Gastroesophageal sphincter (tissue), 4 donors: ENCODE results near the gene RHBDF2. TPM values are rescaled to one million over a fixed set of nuclear protein-coding genes. Genes with fewer than 3 reads are reported as not detected.
A peak's percentile ranks its signal among the peaks of the same experiment; 100 is the strongest.

Experiments used
- ATAC-seq: fragments of 150-250 bp; one replicate; pipeline ENCODE4 v1.9.1; 2016; ENCODE audit warnings: mild to moderate bottlenecking, moderate library complexity
- H3K27ac ChIP-seq, 4 donors: fragments of 200-600 bp; sonication (generic) in 3 of 4; 1 replicate in 3 of 4; 2 replicates in 1 of 4; pipeline ENCODE4 v1.5.1; 2016 to 2019
- H3K27me3 ChIP-seq: fragments of 200-600 bp; sonication (generic); one replicate; pipeline ENCODE4 v1.5.1; 2019
- H3K36me3 ChIP-seq, 2 donors: fragments of 200-600 bp; sonication (generic); one replicate each; pipeline ENCODE4 v1.5.1; 2019; ENCODE audit warnings: control low read depth in 1 of 2
- H3K4me1 ChIP-seq, 3 donors: fragments of 200-600 bp; sonication (generic); 1 replicate in 2 of 3; 2 replicates in 1 of 3; pipeline ENCODE4 v1.5.1; 2016 to 2019; ENCODE audit warnings: control low read depth in 2 of 3
- H3K4me3 ChIP-seq, 2 donors: fragments of 200-600 bp; sonication (generic); one replicate each; pipeline ENCODE4 v1.5.1; 2019; ENCODE audit warnings: mild to moderate bottlenecking in 1 of 2, moderate library complexity in 1 of 2
- H3K9me3 ChIP-seq, 3 donors: fragments of 200-600 bp; sonication (generic); one replicate each; pipeline ENCODE4 v1.5.1; 2017 to 2019; ENCODE audit warnings: control low read depth in 2 of 3
- EP300 ChIP-seq: sonication (generic); formaldehyde crosslinking; IDR thresholded peaks from one replicate; pipeline ENCODE4 v1.6.1; 2017; ENCODE audit warnings: antibody characterized with exemption, mild to moderate bottlenecking
- POLR2A ChIP-seq, 2 donors: fragments of 450-650 bp; IDR thresholded peaks; one replicate each; pipeline ENCODE4 v1.6.1; 2017; ENCODE audit warnings: antibody characterized with exemption in 2 of 2, mild to moderate bottlenecking in 2 of 2, moderate library complexity in 1 of 2
- POLR2AphosphoS5 ChIP-seq: sonication (generic); formaldehyde crosslinking; IDR thresholded peaks from one replicate; pipeline ENCODE4 v1.6.1; 2017; ENCODE audit warnings: antibody characterized with exemption
- WGBS, 2 donors: methylation state at CpG; one replicate each; pipeline ENCODE4 v1.1.5; 2018; ENCODE audit warnings: low coverage in 1 of 2; 5-methylcytosine and 5-hydroxymethylcytosine counted together
- total RNA-seq, 4 donors: library from RNA; depleted of rRNA; stranded (reverse); fragments of >200 nt; gene quantifications; one replicate each; pipeline ENCODE4 v1.1.0, GENCODE V29; 2016
- TF ChIP-seq, protein P1 (sequence below), 4 experiments: fragments of 200-600 bp in 2 of 4; fragments of 450-650 bp in 2 of 4; sonication (generic) in 1 of 4; IDR thresholded peaks; one replicate each; pipeline ENCODE4 v1.5.1; 2017 to 2019; ENCODE audit warnings: antibody characterized with exemption in 4 of 4, mild to moderate bottlenecking in 2 of 4, moderate library complexity in 2 of 4

Gene RHBDF2
- total RNA-seq, 4 donors from 2014 or later: 7.3 to 20.5 (median 8.5) TPM

- H3K4me3 ChIP-seq: no peak overlapping the region
- peaks cover 0 to 9% (median 0%) of the 10 kb centered on the region in 3 donors for H3K4me1 ChIP-seq
- 20% methylated on average over 1 of the region's 21 CpGs; no CpG with 5 or more reads in 1 of the 2 donors for WGBS, 2 donors
- TF ChIP-seq POLR2AphosphoS5 (no peak), POLR2A (IDR thresholded peaks at IDR 0.05) (no peak), EP300 (no peak)
- TF ChIP-seq, protein P1, sequence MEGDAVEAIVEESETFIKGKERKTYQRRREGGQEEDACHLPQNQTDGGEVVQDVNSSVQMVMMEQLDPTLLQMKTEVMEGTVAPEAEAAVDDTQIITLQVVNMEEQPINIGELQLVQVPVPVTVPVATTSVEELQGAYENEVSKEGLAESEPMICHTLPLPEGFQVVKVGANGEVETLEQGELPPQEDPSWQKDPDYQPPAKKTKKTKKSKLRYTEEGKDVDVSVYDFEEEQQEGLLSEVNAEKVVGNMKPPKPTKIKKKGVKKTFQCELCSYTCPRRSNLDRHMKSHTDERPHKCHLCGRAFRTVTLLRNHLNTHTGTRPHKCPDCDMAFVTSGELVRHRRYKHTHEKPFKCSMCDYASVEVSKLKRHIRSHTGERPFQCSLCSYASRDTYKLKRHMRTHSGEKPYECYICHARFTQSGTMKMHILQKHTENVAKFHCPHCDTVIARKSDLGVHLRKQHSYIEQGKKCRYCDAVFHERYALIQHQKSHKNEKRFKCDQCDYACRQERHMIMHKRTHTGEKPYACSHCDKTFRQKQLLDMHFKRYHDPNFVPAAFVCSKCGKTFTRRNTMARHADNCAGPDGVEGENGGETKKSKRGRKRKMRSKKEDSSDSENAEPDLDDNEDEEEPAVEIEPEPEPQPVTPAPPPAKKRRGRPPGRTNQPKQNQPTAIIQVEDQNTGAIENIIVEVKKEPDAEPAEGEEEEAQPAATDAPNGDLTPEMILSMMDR (IDR thresholded peaks at IDR 0.05): no peak
- H3K27ac ChIP-seq: peak overlapping the region in 3 of 4 donors; percentile 18 to 62 (median 31)
- no peak for ATAC-seq
- no peaks in the 10 kb centered on the region for H3K9me3 ChIP-seq
- H3K36me3 ChIP-seq: peaks cover 0 to 17% of the 10 kb centered on the region in 2 donors
- H3K27me3 ChIP-seq: no peaks in the 10 kb centered on the region
These were observed 20.1 kb downstream of the RHBDF2 start for GRCh38 chr17:76481071-76481655.

GRCh38 chr17:76480632-76481031 lies 20.6 kb downstream of the RHBDF2 start:
- 47% methylated on average over 9 of the region's 15 CpGs; no CpG with 5 or more reads in 1 of the 2 donors for WGBS, 2 donors
- H3K4me1 ChIP-seq: peaks cover 0 to 8% (median 0%) of the 10 kb centered on the region in 3 donors
- H3K9me3 ChIP-seq: no peaks in the 10 kb centered on the region
- H3K36me3 ChIP-seq: peaks cover 0 to 17% of the 10 kb centered on the region in 2 donors
- no peak overlapping the region for H3K4me3 ChIP-seq
- no peaks in the 10 kb centered on the region for H3K27me3 ChIP-seq
- peak overlapping the region in 3 of 4 donors; percentile 18 to 62 (median 31) for H3K27ac ChIP-seq
- peak; percentile 26 for ATAC-seq
- TF ChIP-seq EP300 (no peak), POLR2A (IDR thresholded peaks at IDR 0.05) (no peak), POLR2AphosphoS5 (no peak)
- TF ChIP-seq, protein P1 (IDR thresholded peaks at IDR 0.05): no peak

DNA sequence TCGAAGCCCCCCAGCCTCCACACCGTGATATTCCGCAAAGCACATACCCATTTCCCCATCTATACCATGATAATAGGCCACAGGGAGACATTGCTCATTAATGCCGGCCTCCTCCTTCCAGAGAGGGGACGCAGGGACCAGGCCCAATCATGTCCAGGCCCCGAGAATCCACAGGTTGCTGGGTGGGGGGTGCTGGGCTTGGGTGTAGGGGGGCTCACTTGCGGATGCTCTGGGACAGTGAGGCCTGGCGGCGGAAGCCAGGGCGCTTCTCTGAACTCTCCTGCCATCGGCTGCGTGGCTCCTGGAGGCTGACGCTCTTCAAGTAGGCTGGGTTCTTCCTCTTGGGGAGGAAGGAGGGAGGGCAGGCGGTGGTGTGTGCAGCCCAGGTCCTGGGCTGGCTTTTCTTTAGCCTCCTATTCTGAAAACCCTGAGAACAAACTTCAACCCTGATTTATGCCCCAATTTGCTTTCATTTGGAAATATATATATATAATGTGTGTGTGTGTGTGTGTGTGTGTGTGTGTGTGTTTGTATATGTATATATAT lies 21.6 kb downstream of the RHBDF2 start:
- 75 to 87% methylated on average over 5 to 6 of the region's 14 CpGs for WGBS, 2 donors

DNA sequence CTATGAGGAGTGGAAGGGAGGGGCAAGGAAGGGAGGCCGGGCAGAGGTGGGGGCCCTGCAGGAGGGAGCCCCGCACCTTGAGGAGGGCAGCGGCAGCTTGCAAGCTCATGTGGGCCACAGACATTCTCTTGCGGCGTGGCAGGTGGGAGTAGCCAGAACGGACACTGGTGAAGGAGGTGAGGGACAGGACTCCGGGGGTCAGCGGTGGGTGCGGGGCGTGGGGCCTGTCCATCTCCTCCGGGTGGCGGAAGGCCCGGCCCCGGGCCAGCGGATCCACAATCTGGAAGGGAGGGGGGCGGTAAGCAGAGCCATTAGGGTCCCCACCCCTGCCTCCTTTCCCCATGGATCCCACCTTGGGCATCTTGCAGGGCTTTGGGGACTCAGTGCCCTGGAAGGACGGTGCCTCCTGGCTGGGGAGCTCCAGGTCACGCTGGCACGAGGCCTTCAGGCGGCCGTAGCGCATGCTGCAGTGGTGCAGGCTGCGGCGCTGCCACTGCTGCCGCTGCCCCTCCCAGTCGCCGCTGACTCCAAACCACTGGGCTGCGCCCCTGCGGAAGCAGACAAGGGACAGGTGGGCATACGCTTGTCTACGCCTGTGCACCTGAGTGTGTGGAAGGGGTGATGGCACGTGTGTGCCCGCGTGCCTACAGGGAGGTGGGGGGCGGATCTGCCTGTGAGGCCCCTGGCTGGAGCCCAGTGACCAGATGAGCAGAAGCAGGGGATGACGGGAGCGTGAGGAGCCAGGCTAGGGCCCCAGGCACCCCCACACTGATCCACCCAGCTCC lies 22.3 kb downstream of the RHBDF2 start:
- Histone ChIP-seq H3K27ac (no peak overlapping the region), H3K9me3 (no peaks in the 10 kb centered on the region), H3K4me1 (no peaks in the 10 kb centered on the region), H3K27me3 (no peaks in the 10 kb centered on the region), H3K36me3 (peaks cover 0 to 27% of the 10 kb centered on the region in 2 donors), H3K4me3 (no peak overlapping the region)
- TF ChIP-seq EP300 (no peak), POLR2A (IDR thresholded peaks at IDR 0.05) (no peak), POLR2AphosphoS5 (no peak)
- TF ChIP-seq, protein P1 (IDR thresholded peaks at IDR 0.05): no peak
- ATAC-seq: no peak
- WGBS, 2 donors: 87 to 94% methylated on average over 10 of the region's 37 CpGs

More for the DNA sequence above, 21.6 kb downstream of the RHBDF2 start:
- no peaks in the 10 kb centered on the region for H3K9me3 ChIP-seq
- H3K27me3 ChIP-seq: no peaks in the 10 kb centered on the region
- H3K4me3 ChIP-seq: no peak overlapping the region
- H3K4me1 ChIP-seq: no peaks in the 10 kb centered on the region
- H3K27ac ChIP-seq: no peak overlapping the region
- ATAC-seq: no peak
- no peak for TF ChIP-seq POLR2AphosphoS5
- TF ChIP-seq, protein P1 (IDR thresholded peaks at IDR 0.05): no peak
- no peak for TF ChIP-seq POLR2A (IDR thresholded peaks at IDR 0.05)
- no peak for TF ChIP-seq EP300
- peaks cover 0 to 20% of the 10 kb centered on the region in 2 donors for H3K36me3 ChIP-seq
